Sciatic nerve (tissue), 2 donors: ENCODE results near the gene RARG. TPM values are rescaled to one million over a fixed set of nuclear protein-coding genes. Genes with fewer than 3 reads are reported as not detected.
A peak's percentile ranks its signal among the peaks of the same experiment; 100 is the strongest.
"Not testable (repeated sequence)": the region's sequence is repeated elsewhere in the genome, so short reads cannot be mapped to it uniquely, and the experiment has no call there.

ENCODE experiments used
- ATAC-seq: fragments of 200-7000 bp; cut with Tn5 transposase; one replicate; pipeline ENCODE4 v1.9.1; 2020; ENCODE audit warnings: mild to moderate bottlenecking, moderate library complexity
- DNase-seq: peaks from one replicate; pipeline ENCODE4 v3.0.0-alpha.2; 2020; ENCODE audit warnings: low spot score
- intact Hi-C: fragments of 100-400 bp; cut with DNase I; formaldehyde crosslinking; loops from one replicate; pipeline ENCODE4 v1.14.2; 2022
- total RNA-seq: library from RNA; stranded (reverse); fragmentation: NEBNext Ultra II Directional; extraction: Animal tissue kit (Norgen Biotek cat#: 25700); gene quantifications from one replicate; pipeline ENCODE4 v1.2.1, GENCODE V29; 2021
- donor health status: DM: no; HTN: no; CAD: no.
- donor health status: DM: no; HTN: no; CAD: no.

RARG gene
- total RNA-seq, 1 donor from 2014 or later: 56.3 TPM

DNA sequence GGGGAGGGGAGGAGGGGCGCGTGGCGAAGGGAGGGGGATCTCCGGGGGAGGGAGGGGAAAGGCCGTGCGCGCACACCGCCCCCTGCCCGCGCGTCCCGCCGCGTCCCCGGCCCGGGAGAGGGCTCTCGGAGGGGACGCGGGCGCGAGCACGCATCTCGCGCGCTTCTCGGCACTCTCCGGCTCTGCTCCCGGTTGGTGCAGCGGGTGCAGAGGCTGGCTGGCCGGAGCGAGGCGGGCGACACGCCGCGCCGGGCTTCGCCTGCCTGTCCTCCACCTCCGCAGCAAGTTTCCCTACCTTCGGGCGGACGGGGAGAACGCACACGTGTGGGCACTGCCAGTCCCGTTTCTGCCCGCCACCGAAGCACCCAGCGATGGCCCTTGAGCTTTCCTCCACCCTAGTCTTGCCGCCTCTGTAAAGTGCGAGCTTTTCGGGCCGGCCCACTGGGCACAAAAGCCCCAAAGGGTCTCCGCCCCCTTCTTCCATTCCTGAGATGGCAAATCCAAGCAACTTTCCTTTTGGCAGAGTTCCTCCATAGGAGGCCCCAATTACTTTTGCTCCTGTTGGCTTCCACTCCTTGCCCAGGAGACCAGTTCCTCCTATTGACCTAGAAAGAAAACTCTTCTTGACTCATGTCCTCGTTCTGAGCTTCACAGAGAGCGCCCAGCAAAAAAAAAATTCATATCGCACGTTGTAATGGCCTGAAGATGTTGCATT lies 50.9 kb downstream of the RARG start:
- DNase-seq (peak; percentile 88), ATAC-seq (peak; percentile 82)
- intact Hi-C loops: no loop called here

DNA sequence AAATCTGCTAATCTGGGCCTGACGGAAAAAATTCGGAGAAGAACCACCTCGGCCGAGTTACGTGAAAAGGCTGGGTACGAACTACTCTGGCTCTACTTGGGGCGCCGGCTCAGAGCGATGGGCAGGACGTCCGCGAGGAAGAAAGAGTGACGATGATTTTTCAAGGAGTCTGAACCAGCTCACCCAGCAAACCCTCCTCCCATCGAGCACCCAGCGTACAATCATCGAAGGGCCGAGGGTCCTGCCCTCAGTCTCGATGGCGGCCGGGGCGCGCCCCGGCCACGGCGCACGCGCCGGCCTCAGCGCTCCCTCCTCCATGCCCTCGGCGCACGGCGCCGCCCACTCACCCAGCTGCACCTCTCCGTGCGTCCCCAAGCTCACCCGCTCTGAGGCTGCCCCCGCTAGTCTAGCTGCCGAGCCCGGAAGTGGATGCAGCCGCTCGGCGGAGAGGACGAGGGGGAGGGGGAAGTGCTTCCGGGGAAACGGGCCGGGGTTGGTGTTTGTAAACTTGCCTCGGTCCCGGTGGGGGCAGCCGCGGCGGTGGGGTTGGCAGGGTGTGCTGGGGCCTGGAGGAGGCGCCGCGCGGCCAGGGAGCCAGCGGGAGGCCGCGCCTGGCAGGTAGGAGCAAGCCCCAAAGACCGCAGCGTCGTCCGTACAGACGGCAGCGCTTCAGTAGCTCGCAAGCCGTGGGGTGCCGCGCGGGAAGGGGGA lies 51.6 kb downstream of the RARG start, which contains the start of the genes CSAD and ZNF740:
CSAD (minus strand) TSS at position 706 of the 711 bp plus-strand sequence. CDS start 7,455 bp downstream, outside the sequence.
ZNF740 (plus strand) TSS at position 503 of the 711 bp plus-strand sequence. CDS start 1,262 bp downstream, outside the sequence.
- intact Hi-C loops: no loop called here
- peak; percentile 98 for DNase-seq
- peak; percentile 99 for ATAC-seq

DNA sequence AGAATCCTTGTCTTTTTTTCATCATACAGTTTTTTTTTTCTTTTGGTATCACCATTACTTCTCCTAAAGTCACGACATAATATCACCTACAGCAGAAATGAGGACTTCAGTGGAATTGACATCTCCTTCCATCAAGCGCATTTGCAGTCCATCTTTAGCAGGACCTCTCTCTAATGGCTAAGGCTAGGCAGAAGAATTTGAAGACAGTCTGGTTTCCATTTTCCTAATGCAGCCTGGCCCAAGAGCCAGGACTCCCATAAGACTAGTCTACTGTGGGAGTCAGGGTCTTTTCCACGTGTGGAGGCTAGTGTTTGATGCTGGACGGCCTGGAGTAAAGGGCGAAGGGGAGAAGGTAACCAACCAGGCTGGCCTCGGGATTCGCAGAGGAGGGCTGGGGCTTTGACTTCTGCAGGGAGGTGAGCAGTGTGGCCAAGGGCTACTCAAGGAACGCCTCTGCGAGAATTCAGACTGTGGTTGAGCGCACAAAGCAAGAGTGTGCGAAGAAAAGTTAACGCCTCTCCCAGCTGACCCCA lies 52.3 kb downstream of the RARG start:
- intact Hi-C loops: no loop called here
- peak; percentile 38 for ATAC-seq
- no peak for DNase-seq

DNA sequence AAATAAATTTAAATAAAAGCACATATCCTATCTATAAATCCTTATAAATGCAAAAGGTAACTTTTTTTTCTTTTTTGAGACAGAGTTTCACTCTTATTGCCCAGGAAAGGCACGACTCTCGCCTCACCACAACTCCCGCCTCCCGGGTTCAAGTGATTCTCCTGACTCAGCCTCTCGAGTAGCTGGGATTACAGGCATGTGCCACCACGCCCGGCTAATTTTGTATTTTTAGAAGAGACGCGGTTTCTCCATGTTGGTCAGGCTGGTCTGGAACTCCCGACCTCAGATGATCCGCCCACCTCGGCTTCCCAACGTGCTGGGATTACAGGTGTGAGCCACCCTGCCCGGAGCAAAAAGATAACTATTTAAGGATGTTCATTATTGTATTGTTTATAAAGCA lies 53.2 kb downstream of the RARG start:
- DNase-seq, intact Hi-C loops, ATAC-seq: not testable (repeated sequence)

DNA sequence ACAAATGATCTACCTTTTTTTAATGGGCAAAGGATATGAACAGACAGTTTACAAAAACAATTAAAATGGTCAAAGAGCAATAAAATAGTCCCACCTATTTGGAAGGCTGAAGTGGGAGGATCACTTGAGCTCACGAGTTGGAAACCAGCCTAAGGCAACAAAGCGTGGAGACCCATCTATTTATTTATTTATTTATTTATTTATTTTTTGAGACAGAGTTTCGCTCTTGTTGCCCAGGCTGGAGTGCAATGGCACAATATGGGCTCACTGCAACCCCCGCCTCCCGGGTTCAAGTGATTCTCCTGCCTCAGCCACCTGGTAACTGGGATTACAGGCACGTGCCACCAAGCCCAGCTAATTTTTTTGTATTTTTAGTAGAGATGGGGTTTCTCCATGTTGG lies 54.6 kb downstream of the RARG start:
- intact Hi-C loops, ATAC-seq, DNase-seq: not testable (repeated sequence)

DNA sequence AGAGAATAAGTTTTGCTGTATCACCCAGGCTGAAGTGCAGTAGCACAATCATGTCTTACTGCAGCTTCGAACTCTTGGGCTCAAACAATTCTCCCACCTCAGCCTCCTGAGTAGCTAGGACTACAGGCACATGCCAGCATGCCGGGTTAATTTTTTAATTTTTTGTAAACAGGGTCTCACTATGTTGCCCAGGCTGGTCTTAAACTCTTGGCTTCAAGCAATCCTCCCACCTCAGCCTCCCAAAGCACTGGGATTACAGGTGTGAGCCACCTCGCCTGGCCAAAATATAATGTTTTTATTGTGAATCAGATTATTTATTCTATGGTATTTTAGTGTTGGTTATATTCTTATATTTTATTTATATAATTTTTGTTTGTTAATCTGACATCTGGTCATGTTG lies 55.3 kb downstream of the RARG start:
- intact Hi-C loops: no loop called here
- ATAC-seq (no peak), DNase-seq (no peak)

DNA sequence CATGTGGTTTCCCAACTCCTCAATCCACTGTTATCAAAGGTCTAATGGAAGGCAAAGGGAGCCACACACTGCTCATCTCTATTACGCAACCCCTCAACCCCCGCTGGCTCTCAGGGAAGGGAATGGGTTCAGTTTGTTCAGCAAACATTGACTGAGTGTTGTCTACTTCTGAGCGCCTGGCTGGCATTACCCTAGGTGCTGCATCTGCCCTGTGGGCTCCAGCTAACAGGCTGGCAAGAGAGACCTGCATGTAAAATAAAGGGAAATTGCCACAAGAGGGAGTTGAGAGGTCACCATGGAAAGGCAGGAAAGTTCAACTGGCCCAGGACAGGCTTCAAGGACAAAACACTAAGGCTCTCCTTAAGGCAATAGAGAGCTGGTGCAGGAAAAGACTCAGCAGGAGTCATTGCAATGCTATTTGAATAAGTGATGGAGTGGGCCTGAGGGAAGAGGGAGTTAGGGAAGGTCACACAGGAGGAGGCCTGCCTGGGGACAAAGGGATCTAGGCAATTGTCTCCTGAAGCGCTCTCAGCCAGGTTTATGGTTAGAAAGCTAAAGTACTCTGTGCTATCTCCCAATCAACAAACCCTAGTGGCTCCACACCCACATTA lies 57.0 kb downstream of the RARG start:
- ATAC-seq: peak; percentile 46
- intact Hi-C loops: no loop called here
- DNase-seq: no peak

GRCh38 chr12:53173085-53173715 lies 58.8 kb downstream of the RARG start:
- DNase-seq (no peak), ATAC-seq (no peak)
- intact Hi-C loops: no loop called here

GRCh38 chr12:53172352-53172751 lies 59.7 kb downstream of the RARG start:
- ATAC-seq (peak; percentile 40), DNase-seq (no peak)
- intact Hi-C loops: no loop called here

DNA sequence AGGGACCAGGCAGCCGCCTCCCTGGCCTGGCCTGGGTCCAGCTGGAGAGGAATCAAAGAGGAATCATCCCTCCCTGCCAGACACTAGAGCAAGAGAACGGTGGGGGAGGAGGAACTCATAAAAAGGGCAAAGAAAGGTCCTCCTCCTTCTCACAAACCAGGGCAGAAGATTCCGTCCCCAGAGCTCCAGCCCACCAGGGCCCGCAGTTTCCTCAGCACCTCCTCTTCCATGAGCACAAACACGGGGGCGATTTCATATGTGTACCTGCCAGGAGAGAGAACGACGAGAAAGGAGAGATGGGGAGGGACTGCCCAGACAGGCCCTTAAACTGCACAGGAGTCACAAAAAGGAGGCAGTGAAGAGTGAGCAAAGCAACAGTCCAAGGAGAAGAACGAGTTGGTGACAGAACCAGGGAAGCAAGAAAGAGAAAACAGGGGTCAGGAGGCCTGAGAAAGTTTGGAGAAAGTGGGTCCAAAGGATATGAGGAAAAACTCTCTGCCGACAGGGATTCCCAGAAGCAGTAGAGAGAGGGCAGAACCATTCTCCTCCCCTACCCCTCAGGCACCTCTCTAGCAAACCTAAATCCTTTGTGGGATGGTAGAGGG lies 60.2 kb downstream of the RARG start:
- ATAC-seq (no peak), DNase-seq (no peak)
- intact Hi-C loops: no loop called here

DNA sequence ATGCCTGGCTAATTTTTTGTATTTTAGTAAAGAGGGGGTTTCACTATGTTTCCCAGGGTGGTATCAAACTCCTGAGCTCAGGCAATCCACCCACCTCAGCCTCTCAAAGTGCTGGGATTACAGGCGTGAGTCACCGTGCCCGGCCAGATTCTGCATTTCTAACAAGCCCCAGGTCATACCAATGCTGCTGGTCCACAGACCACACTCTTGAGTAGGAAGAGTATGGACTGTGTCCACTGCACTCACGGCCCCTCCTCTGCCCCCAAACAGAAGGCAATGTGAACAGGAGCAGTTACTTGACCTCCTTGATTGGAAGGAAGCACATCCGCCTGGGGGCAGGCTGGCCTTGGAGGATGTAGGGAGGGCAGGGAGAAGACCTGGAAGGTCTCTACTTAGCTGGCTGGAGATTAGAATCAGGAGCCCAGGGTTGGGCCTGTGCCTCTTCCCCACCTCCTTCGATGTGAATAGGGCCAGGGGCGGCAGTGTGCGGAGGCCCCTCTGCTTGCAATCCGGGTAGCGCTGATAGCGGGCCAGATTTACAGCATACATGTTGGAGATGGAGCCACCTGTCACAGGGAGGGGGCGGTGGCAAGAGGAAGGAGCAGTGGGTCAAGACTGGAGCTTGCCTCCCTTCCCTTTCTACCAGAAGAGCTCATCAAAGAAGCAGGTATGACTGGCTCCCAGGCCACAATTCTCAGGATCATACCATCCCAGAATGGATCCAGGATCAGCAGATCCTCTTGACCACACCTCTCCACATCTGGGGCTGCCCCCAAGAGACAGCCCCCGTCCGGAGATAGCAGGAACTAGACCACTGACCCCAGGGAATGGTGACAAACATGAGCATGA lies 60.9 kb downstream of the RARG start:
- intact Hi-C loops: no loop called here
- ATAC-seq (no peak), DNase-seq (no peak)

DNA sequence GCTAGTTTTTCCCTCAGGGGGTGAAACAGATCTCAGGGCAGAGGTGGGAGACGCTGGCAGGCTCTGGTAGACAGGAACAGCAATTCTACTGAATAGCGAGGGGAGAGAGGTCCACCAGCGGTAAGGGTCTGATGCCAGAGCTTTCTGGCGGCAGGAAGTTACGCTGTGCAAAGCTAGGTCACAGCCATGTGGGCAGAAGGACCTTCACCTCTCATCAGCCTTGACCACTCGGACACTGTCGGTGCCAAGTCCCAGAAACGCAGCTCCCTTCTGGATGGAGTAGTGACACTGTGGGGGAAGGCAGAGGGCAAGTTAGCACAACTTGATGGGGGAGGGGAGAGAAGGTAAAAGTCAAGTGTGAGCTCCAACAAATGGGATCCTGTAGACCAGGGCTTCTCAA lies 61.8 kb downstream of the RARG start:
- intact Hi-C loops: no loop called here

GRCh38 chr12:53169644-53170043 lies 62.4 kb downstream of the RARG start:
- ATAC-seq: no peak
- DNase-seq: no peak
- intact Hi-C loops: no loop called here

More for the DNA sequence above, 61.8 kb downstream of the RARG start:
- DNase-seq: no peak
- no peak for ATAC-seq

- no peak for ATAC-seq
- intact Hi-C loops: no loop called here
- no peak for DNase-seq
Measured at GRCh38 chr12:53166837-53167236, 65.2 kb downstream of the RARG start.

- intact Hi-C loops: loop anchor here (5.0 kb wide), 1 partner anchor 34 kb away; no protein-coding TSS in a partner anchor
- DNase-seq, ATAC-seq: not testable (repeated sequence)
Measured at GRCh38 chr12:53163008-53163407, 69.0 kb downstream of the RARG start.

DNA sequence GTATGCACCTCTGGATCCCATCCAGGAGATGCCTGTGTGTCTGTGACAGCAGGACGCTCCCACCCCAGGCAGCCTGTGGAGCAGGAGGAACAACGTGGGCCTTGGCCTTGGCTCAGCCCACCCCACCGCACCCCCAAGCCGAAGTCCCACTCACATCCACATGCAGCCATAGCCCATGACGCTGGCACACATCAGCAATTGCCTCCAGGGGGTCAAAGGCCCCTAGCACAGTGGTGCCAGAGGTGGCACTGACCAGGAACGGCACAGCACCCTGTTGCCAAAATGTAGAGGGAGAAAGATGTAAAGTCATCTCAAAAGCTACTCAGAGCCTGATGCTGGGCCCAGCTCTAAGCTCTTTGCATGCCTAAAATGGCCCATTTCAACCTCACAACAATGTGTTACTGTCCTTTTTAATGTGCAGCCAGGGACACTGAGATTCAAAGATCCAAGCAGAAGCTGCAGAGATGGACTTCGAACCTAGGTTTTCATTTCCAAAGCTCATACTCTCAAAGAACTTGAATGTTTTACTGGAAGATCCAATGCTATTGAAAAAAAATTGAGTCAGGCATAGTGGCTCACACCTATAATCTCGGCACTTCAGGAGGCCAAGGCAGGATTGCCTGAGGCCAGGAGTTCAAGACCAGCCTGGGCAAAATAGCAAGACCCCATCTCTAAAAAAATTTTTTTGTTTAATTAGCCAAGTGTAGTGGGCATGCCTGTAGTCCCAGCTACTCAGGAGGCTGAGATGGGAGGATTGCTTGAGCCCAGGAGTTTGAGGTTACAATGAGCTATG lies 70.7 kb downstream of the RARG start:
- intact Hi-C loops: loop anchor here (5.0 kb wide), 1 partner anchor 36 kb away; no protein-coding TSS in a partner anchor
- ATAC-seq: no peak

GRCh38 chr12:53160673-53161072 lies 71.3 kb downstream of the RARG start:
- DNase-seq: no peak
- no peak for ATAC-seq
- intact Hi-C loops: loop anchor here (5.0 kb wide), 1 partner anchor 37 kb away; no protein-coding TSS in a partner anchor

More for the DNA sequence above, 70.7 kb downstream of the RARG start:
- no peak for DNase-seq
